Measurements from ENCODE around the gene SMIM41.

The SMIM41 gene

DNA sequence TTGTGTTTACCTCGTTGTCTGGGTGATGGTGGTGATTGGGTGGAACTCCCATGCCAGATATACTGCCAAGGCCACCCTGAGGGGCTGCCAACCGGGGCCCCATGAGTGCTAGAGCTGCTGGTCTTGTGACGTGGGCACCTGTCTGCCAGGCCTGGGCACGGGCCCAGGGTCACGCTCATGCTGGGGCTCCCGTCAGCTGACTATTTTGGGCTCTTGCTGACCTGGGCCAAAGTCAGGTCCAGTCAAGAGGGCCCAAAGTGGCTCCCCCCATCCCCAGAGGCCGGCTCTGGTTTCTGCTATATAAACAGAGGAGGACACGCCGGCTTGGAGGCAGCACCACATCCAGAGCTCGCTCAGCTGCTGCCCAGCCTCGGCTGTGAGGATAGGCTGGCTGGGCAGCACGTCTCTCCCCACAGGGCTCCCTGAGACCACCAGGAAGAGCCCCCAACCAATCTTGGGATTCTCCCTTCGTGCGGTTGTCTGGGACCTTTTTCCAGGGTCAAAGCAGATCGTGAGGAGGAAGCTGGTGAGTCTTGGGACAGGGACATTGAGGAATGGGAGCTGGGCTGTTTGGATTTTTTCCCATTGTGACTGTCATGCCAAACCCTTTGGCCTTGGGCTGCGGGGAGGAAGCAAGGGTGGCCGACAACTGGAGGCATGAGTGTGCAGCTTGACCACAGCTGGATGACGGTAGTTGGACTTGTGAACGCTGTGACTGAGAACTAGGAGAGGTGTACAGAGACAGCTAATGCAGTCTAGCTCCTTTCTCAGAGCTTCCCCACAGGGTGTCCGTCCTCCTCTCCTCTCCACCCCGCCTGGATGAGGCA lies 35.9 kb upstream of the SMIM41 start:
- DNase-seq (ENCODE audit: extremely low read depth, low read depth) = no peak
- TF ChIP-seq CTCF (IDR thresholded peaks at IDR 0.05; ENCODE audit: low read depth, low read length) = no peak

DNA sequence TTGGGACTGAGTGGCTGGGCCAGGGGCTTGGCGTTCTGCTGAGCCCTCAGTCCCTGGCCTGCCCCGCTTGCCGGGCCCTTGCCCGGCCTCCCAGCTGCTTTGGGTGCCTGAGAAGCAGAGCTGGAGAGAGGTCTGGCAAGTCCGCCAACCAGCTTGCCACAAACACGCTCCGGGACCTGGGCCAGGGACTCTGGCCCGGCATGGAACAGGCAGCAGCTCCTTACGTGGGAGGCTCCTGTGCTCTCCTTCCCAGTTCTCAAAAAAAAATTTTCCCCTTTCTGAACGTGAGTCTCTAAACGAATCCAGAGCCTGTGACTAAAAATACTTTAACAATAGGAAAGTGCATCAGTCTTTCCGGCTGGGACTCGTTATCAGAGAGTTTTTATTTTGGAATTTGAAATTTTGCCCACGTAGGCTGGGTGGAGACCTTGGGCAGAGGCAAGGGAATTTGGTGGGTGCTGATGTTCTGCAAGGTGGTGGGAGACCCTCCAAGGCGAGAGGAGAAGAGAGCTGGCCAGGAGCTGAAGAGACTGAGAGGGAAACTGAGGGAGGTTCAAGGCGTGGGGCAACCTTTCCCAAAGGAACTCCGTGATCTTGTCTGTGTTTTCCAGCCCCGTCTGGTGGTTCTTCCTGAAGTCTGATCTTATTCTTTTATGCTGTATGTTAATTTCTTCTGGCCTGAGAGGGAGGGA lies 35.1 kb upstream of the SMIM41 start:
- TF ChIP-seq CTCF (IDR thresholded peaks at IDR 0.05; ENCODE audit: low read depth, low read length) = no peak
- DNase-seq (ENCODE audit: extremely low read depth, low read depth) = peak; percentile 96

GRCh38 chr12:52045794-52046199 lies 33.7 kb upstream of the SMIM41 start:
- TF ChIP-seq CTCF (IDR thresholded peaks at IDR 0.05; ENCODE audit: low read depth, low read length) = no peak
- DNase-seq (ENCODE audit: extremely low read depth, low read depth) = no peak

DNA sequence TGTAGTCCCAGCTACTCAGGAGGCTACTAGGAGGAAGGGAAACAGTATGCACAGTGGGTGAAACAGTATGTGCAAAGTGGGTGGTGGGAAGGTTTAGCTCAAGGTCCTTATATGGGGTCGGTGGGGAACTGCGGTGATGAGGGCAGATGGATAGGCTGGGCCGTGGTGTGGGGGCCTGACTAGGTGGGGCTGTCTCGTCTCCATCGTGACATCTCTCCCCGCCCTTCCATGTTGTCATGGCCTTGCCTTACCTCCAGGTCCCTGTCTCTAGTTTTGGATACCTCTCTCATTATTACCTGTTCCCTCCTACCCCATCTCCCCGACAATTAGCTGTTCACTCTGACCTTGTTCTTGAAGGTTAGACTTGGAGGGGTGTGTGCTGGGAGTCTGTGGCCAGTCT lies 32.6 kb upstream of the SMIM41 start:
- TF ChIP-seq CTCF (IDR thresholded peaks at IDR 0.05; ENCODE audit: low read depth, low read length) = no peak
- DNase-seq (ENCODE audit: extremely low read depth, low read depth) = no peak

DNA sequence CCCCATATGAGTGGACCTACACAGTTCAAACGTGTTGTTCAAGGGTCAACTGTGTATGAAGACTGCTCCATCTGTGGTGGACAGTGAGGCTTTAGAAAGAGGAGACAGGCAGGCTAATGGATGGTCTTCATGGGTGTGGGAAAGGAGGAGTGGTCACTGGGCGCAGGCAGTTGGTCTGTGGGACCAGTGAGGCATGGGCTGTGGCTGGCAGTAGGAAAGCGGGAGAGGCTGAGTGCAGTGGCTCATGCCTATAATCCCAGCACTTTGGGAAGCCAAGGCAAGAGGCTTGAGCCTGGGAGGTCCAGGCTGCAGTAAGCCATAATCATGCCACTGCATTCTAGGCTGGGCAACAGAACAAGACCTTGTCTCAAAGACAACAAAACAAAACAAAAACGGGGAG lies 30.2 kb upstream of the SMIM41 start:
- no peak for TF ChIP-seq CTCF (IDR thresholded peaks at IDR 0.05; ENCODE audit: low read depth, low read length)
- no peak for DNase-seq (ENCODE audit: extremely low read depth, low read depth)

DNA sequence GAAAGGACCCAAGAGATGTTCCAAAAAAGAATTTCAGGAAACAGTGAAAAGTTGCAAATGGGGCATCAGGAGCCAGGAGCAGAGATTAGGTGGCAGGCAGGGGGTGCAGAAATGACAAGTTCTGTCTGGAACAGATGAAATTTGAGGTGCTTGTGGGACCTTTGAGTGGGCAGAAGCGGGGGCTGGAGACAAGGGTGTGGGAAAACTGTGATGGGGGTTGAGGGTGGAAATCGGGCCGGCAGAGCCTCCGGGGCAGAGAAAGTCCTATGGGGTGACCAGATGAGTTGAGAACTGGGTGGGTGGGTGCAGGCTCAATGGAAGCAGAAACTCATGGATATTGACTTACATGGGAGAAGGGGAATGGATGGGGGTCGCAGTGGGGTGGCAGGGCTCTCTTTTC lies 29.8 kb upstream of the SMIM41 start:
- DNase-seq (ENCODE audit: extremely low read depth, low read depth) = no peak
- no peak for TF ChIP-seq CTCF (IDR thresholded peaks at IDR 0.05; ENCODE audit: low read depth, low read length)

GRCh38 chr12:52050116-52050757 lies 29.3 kb upstream of the SMIM41 start:
- TF ChIP-seq CTCF (IDR thresholded peaks at IDR 0.05; ENCODE audit: low read depth, low read length) = no peak
- no peak for DNase-seq (ENCODE audit: extremely low read depth, low read depth)

Measured in AG09319 (cell line).